ENCODE results near the gene CARMIL1.

DNA sequence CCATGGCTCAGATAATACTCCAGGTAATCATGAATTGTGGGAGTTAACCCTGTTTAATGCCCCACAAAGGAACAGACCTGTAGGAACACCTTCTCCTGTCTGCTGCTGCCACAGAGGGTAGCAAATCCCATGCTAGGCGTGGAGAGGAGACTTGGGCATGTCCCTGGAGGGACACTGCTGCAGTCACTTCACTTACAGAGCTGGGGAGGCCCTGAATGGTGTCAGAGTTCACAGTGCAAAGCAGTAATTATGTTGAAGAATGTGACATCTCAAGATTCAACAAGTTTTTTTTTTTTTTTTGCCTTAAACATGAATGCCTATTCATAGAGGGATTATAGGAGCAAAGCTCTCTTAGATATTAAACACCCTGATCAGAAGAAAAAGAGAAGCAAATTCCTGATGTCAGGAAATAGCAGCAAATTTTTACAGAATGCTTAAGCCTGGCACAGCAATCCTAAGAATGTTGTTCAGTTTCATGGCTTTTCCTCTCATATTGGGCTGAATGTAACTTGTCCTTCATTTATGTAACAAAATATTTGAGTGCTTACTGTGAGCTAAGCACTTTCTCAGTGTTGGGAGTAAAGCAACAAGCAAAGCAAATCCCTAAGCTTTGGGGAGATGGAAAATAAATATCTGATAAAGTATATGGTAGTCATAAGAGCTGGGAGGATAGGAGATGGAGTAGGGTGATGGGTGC, 45.0 kb downstream of the CARMIL1 start:
- no peak for TF ChIP-seq POLR2A (IDR thresholded peaks at IDR 0.05)
- TF ChIP-seq CTCF (IDR thresholded peaks at IDR 0.05): no peak

Data from breast epithelium (tissue), 3 donors.